Measurements from ENCODE around the gene HMGXB4.

GRCh38 chr22:35307372-35307771 is 50.1 kb downstream of the HMGXB4 start:
- TF ChIP-seq, protein P1, sequence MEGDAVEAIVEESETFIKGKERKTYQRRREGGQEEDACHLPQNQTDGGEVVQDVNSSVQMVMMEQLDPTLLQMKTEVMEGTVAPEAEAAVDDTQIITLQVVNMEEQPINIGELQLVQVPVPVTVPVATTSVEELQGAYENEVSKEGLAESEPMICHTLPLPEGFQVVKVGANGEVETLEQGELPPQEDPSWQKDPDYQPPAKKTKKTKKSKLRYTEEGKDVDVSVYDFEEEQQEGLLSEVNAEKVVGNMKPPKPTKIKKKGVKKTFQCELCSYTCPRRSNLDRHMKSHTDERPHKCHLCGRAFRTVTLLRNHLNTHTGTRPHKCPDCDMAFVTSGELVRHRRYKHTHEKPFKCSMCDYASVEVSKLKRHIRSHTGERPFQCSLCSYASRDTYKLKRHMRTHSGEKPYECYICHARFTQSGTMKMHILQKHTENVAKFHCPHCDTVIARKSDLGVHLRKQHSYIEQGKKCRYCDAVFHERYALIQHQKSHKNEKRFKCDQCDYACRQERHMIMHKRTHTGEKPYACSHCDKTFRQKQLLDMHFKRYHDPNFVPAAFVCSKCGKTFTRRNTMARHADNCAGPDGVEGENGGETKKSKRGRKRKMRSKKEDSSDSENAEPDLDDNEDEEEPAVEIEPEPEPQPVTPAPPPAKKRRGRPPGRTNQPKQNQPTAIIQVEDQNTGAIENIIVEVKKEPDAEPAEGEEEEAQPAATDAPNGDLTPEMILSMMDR (IDR thresholded peaks at IDR 0.05; ENCODE audit: insufficient read depth, low read depth, low read length): no peak
- TF ChIP-seq EZH2 (IDR thresholded peaks at IDR 0.05; ENCODE audit: insufficient read depth, low read length): no peak
